Measurements from ENCODE around the gene TNS3. TPM values are rescaled to one million over a fixed set of nuclear protein-coding genes. Genes with fewer than 3 reads are reported as not detected.

The TNS3 gene
- total RNA-seq, 1 experiment from 2014 or later, result 143 TPM

- no peak overlapping the region for H3K4me2 ChIP-seq
- intact Hi-C loops (cut with micrococcal nuclease; ENCODE audit: unreplicated experiment), result no loop called here
- no peaks in the 10 kb centered on the region for H3K9me3 ChIP-seq (ENCODE audit: insufficient read depth, low read depth)
- no peaks in the 10 kb centered on the region for H3K4me1 ChIP-seq (replicated peaks; ENCODE audit: insufficient read depth)
- no peaks in the 10 kb centered on the region for H3K27me3 ChIP-seq (ENCODE audit: insufficient read depth, low read depth)
- H3K27ac ChIP-seq, result no peak overlapping the region
- TF ChIP-seq EZH2 (IDR thresholded peaks at IDR 0.05; ENCODE audit: low read depth), result no peak
- TF ChIP-seq CTCF (conservative IDR thresholded peaks at IDR 0.05), result no peak
- peaks cover 49% of the 10 kb centered on the region for H3F3A ChIP-seq (ENCODE audit: insufficient read depth, low read depth)
- no peak overlapping the region for H3K4me3 ChIP-seq
- peaks cover 88% of the 10 kb centered on the region for H4K20me1 ChIP-seq (ENCODE audit: insufficient read depth)
- H3K36me3 ChIP-seq (ENCODE audit: low read depth), result peaks cover 69% of the 10 kb centered on the region
- POLR2A ChIA-PET (ENCODE audit: unreplicated experiment), result no interaction called here
- BruUV-seq (replicated peaks), result no TSS peak
- DNase-seq, result no peak
- H2AFZ ChIP-seq, result no peak overlapping the region
- CTCF ChIA-PET, result no interaction called here
- no peaks in the 10 kb centered on the region for H3K9me2 ChIP-seq (ENCODE audit: insufficient read depth)
- H3K79me2 ChIP-seq (ENCODE audit: low read depth), result peaks cover 4% of the 10 kb centered on the region
Measured at GRCh38 chr7:47330561-47331178, 251.2 kb downstream of the TNS3 start.

- Histone ChIP-seq H3K9me3 (ENCODE audit: insufficient read depth, low read depth) (no peaks in the 10 kb centered on the region), H3K9me2 (ENCODE audit: insufficient read depth) (no peaks in the 10 kb centered on the region), H2AFZ (no peak overlapping the region), H3K4me2 (no peak overlapping the region), H3K4me1 (replicated peaks; ENCODE audit: insufficient read depth) (no peaks in the 10 kb centered on the region), H4K20me1 (ENCODE audit: insufficient read depth) (peaks cover 87% of the 10 kb centered on the region), H3K27me3 (ENCODE audit: insufficient read depth, low read depth) (no peaks in the 10 kb centered on the region), H3K79me2 (ENCODE audit: low read depth) (peaks cover 4% of the 10 kb centered on the region; the same call in 1 of the 2 replicates), H3K27ac (no peak overlapping the region), H3F3A (ENCODE audit: insufficient read depth, low read depth) (peaks cover 48% of the 10 kb centered on the region), H3K4me3 (no peak overlapping the region), H3K36me3 (ENCODE audit: low read depth) (peaks cover 63% of the 10 kb centered on the region)
- TF ChIP-seq CTCF (conservative IDR thresholded peaks at IDR 0.05), result no peak
- TF ChIP-seq EZH2 (IDR thresholded peaks at IDR 0.05; ENCODE audit: low read depth), result no peak
- intact Hi-C loops (cut with micrococcal nuclease; ENCODE audit: unreplicated experiment), result no loop called here
- BruUV-seq (replicated peaks), result no TSS peak
- ChIA-PET CTCF (no interaction called here), POLR2A (ENCODE audit: unreplicated experiment) (no interaction called here)
- no peak for DNase-seq
Measured at GRCh38 chr7:47330026-47330425, 251.9 kb downstream of the TNS3 start.

GRCh38 chr7:47329320-47329926 is 252.5 kb downstream of the TNS3 start:
- Histone ChIP-seq H3K4me1 (replicated peaks; ENCODE audit: insufficient read depth) (no peaks in the 10 kb centered on the region), H3K79me2 (ENCODE audit: low read depth) (peaks cover 4% of the 10 kb centered on the region; the same call in 1 of the 2 replicates), H3K9me2 (ENCODE audit: insufficient read depth) (no peaks in the 10 kb centered on the region), H3K27me3 (ENCODE audit: insufficient read depth, low read depth) (no peaks in the 10 kb centered on the region), H3K9me3 (ENCODE audit: insufficient read depth, low read depth) (no peaks in the 10 kb centered on the region), H3K27ac (no peak overlapping the region), H3K36me3 (ENCODE audit: low read depth) (peaks cover 63% of the 10 kb centered on the region), H3F3A (ENCODE audit: insufficient read depth, low read depth) (peaks cover 42% of the 10 kb centered on the region), H4K20me1 (ENCODE audit: insufficient read depth) (peaks cover 90% of the 10 kb centered on the region), H2AFZ (no peak overlapping the region), H3K4me3 (no peak overlapping the region), H3K4me2 (no peak overlapping the region)
- ChIA-PET POLR2A (ENCODE audit: unreplicated experiment) (no interaction called here), CTCF (no interaction called here)
- intact Hi-C loops (cut with micrococcal nuclease; ENCODE audit: unreplicated experiment), result no loop called here
- BruUV-seq (replicated peaks), result no TSS peak
- TF ChIP-seq CTCF (conservative IDR thresholded peaks at IDR 0.05) (no peak), EZH2 (IDR thresholded peaks at IDR 0.05; ENCODE audit: low read depth) (no peak)
- no peak for DNase-seq
